Fibroblast of mammary gland (primary cell): ENCODE data around the gene TBC1D22A.

Source experiments
- DNase-seq: peaks from one replicate; pipeline ENCODE4 v3.0.0-alpha.2; 2010; ENCODE audit warnings: low read depth
- H3K4me3 ChIP-seq: 2 replicates; pipeline ENCODE4 v1.5.1; 2011; ENCODE audit warnings: low read depth, mild to moderate bottlenecking, low read length, moderate library complexity; ENCODE audit not compliant: control insufficient read depth
- TF ChIP-seq, protein P1 (sequence below): conservative IDR thresholded peaks from 2 replicates; pipeline ENCODE4 v1.5.1; 2011; ENCODE audit warnings: low read depth, low read length, inconsistent platforms; ENCODE audit not compliant: control insufficient read depth, insufficient read depth

The TBC1D22A gene

DNA sequence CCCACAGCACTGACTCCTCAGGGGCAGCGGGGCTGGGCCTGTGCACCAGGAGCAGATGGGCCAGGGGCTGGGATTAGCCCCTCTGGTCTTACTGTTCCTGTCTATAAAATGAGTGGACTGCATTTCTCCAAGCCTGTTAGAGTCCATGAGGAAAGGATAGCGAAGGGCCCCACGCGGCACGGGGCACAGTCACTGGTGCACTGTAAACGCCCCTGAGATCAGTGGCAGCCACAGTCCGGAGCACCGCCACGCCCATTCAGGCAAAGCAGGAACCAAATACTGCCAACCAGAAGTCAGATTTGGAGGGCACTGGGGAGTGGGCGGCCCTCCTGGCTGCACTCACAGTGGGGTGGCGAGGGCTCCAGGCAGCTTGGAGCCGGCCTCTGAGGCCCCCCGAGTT lies 387.5 kb downstream of the TBC1D22A start:
- TF ChIP-seq, protein P1, sequence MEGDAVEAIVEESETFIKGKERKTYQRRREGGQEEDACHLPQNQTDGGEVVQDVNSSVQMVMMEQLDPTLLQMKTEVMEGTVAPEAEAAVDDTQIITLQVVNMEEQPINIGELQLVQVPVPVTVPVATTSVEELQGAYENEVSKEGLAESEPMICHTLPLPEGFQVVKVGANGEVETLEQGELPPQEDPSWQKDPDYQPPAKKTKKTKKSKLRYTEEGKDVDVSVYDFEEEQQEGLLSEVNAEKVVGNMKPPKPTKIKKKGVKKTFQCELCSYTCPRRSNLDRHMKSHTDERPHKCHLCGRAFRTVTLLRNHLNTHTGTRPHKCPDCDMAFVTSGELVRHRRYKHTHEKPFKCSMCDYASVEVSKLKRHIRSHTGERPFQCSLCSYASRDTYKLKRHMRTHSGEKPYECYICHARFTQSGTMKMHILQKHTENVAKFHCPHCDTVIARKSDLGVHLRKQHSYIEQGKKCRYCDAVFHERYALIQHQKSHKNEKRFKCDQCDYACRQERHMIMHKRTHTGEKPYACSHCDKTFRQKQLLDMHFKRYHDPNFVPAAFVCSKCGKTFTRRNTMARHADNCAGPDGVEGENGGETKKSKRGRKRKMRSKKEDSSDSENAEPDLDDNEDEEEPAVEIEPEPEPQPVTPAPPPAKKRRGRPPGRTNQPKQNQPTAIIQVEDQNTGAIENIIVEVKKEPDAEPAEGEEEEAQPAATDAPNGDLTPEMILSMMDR: no peak
- DNase-seq: no peak

DNA sequence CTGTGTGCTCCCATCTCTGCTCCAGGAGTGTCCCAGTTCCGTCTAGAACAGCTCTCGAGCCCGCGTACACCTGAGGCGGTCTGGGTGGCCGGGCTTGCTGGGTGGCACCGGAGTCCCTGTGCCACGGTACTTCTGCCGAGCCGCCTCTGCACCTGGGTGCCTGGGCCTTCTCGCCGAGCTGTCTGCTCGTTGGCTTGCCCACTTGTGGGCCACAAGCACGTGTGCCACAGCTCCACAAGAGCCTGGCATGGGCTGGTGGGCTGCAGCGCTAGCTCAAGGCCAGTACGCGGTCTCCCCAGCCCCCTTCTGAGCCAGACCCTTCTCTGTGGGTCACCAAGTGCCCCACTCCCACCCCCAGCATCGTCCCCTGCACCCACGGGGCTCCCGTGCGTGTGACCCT lies 388.0 kb downstream of the TBC1D22A start:
- DNase-seq: no peak
- TF ChIP-seq, protein P1: no peak

More for the DNA sequence above, 387.5 kb downstream of the TBC1D22A start:
- H3K4me3 ChIP-seq: no peak overlapping the region

DNA sequence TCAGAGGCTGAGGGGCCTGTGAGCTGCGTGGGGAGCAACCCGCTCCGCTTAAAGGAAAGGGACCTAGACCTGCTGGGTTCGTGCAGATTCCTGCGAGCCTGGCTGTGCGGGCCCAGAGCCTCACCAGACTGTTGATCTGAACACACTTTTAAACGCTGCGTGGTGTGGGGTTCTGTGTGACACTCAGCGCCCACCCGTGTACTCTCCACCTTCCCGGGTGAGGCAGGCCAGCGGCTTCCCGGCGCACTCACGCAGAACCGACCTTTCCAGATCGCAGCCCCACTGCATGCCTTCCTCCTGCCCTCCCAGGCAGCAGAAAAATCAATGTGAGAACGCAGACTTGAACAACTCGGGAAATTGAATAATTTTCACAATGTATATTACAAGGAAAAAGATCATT lies 388.6 kb downstream of the TBC1D22A start:
- TF ChIP-seq, protein P1: no peak
- no peak overlapping the region for H3K4me3 ChIP-seq
- no peak for DNase-seq

More for the DNA sequence above, 388.0 kb downstream of the TBC1D22A start:
- H3K4me3 ChIP-seq: no peak overlapping the region

DNA sequence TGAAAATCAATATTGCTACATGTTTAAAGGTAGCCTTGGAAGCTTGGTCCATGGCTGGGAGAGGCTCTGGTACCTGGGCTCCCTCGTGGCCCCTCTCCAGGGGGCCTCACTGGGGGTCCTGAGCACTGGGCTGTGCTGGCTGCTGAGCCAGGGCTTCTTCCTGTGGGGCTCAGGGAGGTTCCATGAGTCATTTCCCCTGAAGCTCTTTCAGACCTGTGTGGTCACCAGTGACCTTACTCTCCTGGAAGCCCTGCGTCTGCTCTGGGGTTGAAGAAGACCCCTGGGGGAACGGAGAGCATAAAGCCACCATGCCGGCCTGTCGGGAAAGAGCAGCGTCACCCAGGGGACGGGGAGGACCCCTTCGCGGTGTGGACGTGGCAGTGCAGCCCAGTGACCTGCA lies 389.0 kb downstream of the TBC1D22A start:
- TF ChIP-seq, protein P1: no peak
- DNase-seq: peak; percentile 30
- no peak overlapping the region for H3K4me3 ChIP-seq

DNA sequence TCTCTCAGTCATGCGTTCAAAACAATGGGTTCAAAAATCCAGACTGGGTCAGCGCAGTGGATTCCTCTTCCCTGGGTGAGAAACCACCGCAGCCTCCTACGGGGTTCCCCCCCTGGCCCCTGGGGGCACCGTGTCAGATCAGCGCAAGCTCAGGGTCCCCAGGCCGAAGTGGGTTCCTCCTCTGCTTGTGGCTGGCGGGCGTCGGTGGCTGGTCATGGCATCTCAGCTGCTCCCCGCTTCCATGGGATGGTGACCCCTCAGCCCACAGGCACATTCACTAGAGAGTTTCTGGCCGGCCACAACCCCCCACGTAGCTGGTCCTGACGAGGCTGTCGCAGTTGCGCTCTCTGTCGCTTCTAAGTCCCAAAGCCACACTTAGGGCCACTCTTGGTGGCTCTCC lies 389.8 kb downstream of the TBC1D22A start:
- TF ChIP-seq, protein P1: no peak
- DNase-seq: no peak
- no peak overlapping the region for H3K4me3 ChIP-seq

DNA sequence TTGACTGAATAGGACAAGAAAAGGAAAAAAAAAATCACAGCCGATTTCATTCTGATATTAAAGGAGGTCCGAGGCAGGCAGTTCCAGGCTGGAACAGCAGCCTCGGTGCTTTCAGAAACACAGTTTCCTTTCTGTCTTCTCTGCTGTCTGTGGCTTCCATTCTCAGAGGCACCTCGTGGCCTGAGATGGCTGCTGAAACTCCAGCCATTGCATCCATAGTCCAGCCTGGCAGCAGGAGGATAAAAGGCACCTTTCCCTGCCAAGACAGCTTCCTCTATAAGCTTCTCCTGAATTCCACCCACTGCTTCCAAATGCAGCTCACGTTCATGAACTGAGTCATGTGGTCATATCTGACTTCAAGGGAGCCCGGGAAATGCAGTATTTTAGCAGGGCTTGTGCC lies 390.5 kb downstream of the TBC1D22A start:
- TF ChIP-seq, protein P1: no peak
- no peak overlapping the region for H3K4me3 ChIP-seq
- DNase-seq: peak; percentile 37
